Cerebellar cortex (tissue), 1 donor: ENCODE data around the gene SF3B6.
"Not testable (repeated sequence)": the region's sequence is repeated elsewhere in the genome, so short reads cannot be mapped to it uniquely, and the experiment has no call there.

ENCODE experiments used
- DNase-seq: peaks from one replicate; pipeline ENCODE4 v3.0.0-alpha.2; 2015; ENCODE audit warnings: low spot score

Gene SF3B6

DNA sequence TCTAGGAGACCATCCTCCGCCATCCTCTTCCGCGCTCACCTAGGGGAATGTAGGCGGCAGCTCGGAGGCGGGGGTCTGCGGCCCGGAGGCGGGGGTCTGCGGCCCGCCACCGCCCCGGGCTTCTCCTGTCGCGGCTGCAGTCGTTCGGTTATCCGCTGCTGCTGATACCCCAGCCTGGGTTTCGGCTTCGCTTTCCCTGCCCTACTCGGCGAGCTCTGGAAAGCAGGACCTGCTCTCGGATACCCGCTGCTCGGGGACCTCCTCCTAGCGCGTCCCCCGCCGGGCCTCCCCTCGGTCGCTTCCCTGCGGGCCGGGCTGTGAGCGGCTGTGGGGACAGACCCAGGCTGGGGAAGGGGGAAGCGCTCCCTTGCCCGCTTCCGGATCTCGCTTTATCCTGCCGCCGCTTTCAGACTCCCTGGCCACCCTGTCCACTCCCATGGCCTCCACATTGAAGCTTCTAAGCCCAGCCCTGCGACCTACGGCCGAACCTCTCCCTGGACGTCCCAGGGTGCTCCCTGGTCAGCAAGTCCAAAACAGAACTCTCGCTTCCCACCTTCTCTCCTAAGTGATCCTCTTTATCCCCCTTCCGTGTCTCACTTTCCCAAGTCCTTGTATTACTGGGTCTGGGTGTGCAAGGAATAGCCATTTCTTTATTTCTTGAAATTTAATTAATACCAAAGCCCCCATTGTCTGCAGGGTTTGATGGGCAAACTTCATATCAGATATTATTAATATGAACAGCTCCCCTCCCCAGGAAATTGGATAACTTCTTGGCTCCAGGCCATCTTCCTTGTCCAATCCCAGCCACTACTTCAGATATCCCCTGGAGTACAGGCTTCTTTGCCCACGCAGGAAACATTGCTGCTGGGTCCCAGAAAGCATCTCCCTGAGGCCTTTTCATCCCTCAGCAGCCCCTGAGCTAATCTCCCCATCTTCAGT, 25.8 kb downstream of the SF3B6 start:
- DNase-seq, result peak; percentile 52

DNA sequence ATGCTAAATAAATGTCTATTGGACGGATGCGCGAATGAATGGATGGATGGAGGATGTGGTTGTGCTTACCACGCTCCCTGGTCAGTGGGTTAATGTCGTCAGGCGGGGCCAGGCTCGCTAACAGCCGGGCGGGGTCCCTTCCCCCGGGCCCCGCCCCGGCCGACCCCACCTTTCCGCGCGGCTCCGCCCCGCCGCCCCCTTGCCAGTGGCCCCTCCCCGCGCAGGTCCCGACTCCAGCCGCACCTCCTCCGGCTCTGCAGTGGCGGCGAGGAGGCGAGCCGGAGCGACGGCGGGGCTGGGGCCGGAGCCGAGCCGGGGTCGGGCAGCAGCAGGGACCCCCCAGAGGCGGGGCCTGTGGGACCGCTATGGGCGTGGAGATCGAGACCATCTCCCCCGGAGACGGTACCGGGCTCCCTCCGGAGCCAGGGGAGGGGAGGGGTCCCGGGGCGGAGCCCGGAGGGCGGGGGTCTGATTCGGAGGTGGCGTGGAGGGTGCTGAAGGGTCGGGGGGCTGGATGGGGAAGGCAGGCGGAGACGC, 26.6 kb downstream of the SF3B6 start, which contains the start of gene FKBP1B:
Gene FKBP1B, plus strand, starts transcription at position 257 of the 537 bp plus-strand sequence. Its CDS starts 109 bp downstream, at position 366.
- DNase-seq, result peak; percentile 80

DNA sequence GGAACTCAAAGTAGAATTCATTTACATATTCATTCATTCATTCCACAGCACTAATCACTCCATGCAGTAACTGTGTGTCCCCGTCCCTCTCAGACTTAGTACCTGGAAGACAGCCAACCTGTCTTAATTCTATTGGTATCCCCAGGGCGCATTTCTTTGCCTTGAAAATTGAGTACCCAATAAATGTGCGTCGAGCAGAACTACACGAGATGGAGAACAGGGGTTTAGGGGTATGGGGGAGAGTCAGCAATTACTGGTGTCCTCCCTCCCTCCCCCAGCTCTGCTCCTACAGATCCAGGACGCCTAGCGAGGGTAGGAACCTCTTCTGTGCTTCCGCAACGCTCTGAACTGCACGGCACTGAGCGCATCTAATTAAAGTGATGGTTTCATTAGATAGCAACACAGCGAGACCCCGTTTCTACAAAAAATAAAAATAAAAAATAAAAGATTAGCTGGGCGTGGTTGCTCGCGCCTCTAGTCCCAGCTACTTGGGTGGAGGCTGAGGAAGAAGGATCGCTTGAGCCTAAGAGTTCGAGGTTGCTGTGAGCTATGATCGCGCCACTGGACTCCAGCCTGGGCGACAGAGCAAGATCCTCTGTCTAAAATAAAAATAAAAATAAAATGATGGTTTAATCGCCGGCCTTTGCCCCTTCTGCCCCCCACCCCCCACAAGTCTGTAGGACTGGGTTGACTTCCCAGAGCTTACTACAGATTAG, 27.2 kb downstream of the SF3B6 start:
- DNase-seq, result peak; percentile 40

DNA sequence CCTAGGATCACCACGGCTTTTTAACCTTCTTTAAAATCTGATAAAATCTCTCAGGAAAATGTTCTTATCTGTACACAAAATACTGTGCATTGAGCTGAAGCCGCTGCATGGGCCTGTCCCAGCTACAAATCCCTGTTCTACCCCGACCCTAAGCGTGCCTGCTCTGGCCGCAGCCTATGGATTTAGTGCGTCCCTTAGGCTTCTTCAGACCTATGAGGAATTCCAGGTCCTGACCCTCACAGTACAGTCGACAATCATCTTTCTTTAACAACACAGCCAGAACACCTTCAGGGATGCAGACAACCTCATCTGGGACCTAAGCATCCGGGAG, 28.5 kb downstream of the SF3B6 start:
- DNase-seq, result no peak

DNA sequence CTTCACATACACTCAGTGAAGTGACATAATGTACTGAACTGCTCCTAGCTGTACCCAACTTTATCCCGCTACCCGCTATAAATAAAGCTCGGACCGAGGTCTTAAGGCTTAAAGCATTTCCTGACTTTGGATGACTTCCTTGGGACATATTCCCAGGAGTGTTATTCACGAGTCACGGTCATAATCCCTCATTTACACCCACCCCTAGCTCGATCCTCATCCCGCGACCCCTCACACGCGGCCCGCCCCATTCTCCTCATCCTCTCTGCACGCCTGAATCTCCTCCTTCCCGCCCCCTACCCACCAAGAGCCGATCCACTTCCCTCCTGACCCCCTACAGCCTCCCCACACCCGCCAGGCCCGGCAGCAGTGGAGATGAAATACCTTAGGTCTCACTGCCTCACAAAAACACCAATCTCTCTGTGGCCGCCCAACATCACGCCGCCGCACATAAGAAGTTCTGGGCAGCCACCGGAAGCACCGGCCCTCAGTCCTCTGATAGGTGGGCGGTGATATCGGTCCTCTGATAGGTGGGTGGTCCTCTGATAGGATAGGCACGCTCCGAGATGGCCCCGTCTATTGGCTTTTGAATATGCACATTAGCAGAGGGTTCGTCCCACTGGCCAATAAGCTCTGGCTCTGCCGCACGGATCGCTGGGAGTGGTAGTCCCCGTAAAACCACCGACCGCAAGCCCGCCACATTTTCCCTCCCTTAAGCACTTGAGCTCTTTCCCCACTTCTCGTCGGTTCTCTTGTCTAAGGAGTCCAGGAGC, 29.0 kb downstream of the SF3B6 start, which contains the start of gene WDCP:
Gene WDCP, minus strand, starts transcription at position 462 of the 773 bp plus-strand sequence. CDS start 7,897 bp downstream, outside the sequence.
- DNase-seq, result peak; percentile 100

DNA sequence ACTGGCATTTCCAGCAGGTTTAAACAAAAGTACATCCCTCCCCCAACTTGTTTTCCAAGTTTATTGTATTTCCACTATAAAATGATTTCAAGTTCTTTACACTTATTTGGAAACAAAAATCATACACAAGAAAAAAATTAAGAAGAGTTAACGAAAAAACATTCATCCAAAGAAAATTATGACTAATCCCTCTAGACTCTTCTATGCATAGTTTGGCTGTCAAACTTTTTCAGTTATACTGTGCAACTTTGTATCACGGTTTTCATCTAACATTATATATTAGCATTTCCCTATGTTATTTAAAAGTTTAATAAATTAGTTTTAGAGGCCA, 29.6 kb downstream of the SF3B6 start:
- no peak for DNase-seq

DNA sequence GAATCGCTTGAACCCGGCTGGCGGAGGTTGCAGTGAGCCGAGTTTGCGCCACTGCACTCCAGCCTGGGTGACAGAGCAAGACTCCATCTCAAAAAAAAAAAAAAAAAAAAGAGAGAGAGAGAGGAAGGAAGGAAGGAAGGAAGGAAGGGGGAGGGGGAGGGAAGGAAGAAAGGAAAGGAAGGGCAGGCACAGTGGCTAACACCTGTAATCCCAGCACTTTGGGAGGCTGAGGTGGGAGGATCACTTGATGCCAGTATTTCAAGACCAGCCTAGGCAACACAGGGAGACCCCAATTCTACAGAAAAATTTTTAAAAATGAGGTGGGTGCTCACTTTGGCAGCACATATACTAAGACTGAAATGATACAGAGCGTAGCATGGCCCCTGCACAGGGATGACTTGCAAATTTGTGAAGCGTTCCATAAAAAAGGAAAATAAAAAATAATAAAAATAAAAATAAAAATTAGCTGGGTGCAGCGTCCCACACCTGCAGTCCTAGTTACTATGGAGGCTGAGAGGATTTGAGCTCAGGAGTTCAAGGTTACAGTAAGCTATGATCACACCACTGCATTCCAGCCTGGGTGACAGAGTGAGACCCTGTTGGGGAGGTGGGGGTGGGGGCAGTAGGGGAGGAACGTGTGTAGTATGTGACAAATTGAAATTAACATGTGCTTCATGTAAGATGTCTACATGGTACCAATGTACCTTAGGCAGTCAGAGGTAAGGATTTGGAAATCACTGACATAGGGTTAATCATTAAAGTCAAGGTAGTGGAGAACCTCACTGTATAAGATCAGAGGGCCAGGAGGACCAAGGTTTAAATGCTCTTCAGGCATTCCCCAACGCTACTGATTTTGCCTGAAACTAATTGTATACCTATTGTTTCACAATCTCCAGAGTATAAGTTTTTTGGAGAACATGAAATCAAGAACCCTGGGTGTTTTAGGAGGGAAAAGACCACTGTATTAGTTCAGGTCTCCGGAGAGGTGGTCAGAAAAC, 30.3 kb downstream of the SF3B6 start:
- DNase-seq, result no peak

DNA sequence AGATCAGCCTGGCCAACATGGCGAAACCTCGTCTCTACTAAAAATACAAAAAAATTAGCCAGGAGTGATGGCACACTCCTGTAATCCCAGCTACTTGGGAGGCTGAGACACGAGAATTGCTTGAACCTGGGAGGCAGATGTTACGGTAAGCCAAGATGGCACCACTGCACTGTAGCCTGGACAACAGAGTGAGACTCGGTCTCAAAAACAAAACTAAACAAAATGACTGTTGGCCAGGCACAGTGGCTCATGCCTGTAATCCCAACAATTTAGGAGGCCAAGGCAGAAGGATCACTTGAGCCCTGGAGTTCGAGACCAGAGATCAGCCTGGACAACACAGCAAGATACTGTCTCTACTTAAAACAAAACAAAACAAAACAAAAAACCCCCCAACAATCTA, 33.0 kb downstream of the SF3B6 start:
- not testable (repeated sequence) for DNase-seq

DNA sequence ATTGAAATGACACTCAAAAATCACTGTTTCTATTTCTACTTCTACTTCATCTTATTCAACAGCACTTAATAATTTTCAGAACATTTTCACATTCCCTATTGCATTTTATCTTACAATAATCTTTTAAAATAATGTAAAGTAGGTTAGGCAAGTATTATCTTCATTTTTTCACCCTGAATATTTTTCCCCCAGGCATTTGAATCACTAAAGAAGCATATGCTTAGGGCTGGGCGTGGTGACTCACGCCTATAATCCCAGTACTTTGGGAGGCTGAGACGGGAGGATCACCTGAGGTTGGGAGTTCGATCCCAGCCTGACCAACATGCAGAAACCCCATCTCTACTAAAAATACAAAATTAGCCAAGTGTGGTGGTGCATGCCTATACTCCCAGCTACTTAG, 35.6 kb downstream of the SF3B6 start:
- no peak for DNase-seq

DNA sequence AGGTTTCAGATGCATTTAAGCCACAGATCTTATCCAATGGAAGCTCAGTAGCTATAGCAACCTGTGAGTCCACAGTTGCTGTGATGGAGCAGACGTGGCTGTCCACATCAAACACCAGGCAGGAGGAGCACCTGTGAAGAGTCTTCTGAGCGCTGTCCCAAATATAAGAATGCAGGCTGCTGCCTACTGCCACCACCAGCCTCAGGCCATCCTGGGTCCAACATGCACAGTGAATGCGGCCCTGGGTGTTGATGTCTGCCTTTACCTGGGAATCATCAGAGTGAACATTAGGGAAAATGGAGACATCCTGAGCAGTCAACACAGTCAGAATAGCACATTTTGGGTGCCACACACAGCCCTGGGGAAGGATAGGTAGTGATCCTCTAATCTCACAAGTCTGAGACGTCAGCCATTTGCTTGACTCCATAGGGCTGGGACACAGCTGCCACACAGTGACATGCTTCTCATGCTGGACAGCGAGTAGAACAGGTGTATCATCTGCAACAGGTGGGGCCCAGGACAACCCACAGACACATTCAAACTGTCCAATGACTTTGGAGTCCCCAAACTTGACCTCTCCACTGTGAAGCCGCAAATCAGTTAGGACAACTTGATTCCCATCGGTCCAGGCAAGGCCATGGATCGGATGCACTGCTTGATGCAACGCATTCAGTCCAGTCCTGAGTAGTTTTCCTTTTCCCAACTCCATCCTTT, 37.2 kb downstream of the SF3B6 start:
- no peak for DNase-seq

DNA sequence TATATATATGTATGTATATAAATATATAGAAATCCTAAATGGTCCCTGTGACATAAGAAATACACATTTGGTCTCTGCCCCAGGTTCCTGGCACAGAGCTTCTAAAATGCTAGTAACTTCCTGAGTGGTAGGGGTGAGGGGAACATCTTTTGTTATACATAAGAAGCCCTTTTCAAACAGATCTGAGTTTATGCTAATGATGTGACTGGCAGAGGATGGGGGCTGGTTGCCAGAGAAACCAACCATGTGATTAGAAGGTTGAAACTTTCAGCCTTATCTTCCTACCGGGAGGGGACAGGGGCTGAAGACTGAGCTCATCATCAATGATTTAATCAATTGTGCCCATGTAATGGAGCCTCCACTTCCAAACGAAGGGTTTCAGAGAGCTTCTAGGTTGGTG, 49.9 kb downstream of the SF3B6 start:
- no peak for DNase-seq

DNA sequence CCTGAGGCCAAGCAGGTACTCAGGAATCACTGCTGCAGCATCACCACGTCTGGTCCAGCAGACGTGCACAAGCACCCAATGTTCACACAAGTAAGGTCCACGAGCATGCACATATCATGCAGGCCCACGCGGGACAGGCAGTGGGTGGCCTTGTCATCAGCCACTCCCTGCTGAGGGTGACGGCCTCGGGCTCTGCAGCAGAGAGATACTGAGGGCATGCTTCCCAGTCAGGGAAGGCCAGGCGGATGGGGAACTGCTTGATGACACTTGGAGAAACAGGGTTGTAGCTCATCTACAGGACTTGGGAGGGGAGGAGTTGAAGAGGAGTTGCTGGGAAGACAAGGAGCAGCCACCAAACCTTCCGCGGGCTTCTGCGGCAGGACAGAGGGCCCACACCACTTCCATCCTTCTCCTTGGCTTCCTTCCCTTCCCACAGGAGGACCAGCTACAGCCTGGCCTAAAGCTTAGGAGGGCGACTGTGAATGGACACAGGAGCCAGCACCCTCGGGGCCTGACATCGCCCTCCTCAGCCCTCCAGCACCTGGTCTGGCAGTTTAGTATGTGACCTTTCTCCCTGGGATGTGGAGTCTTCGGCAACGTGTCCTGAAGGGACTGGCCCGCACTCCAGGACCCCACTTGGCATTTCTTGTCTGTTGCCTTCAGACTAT, 51.0 kb downstream of the SF3B6 start:
- no peak for DNase-seq

DNA sequence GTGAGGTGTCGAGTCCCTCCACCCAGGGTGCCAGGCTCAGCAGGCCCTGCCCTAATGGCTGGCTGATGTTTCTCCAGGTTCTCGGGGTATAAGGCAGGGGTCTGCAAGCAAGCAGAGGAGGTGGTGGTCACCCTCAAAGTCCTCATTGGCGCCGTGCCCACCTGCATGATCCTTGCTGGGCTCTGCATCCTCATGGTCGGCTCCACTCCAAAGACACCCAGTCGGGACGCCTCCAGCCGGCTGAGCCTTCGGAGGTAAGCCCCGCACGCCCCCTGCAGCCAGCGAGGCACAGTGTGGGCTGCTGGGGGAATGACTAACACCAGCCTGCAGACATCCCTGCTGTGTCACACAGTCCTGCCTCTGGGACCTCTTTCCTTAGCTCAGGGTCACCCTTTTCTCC, 52.1 kb downstream of the SF3B6 start:
- DNase-seq, result no peak

DNA sequence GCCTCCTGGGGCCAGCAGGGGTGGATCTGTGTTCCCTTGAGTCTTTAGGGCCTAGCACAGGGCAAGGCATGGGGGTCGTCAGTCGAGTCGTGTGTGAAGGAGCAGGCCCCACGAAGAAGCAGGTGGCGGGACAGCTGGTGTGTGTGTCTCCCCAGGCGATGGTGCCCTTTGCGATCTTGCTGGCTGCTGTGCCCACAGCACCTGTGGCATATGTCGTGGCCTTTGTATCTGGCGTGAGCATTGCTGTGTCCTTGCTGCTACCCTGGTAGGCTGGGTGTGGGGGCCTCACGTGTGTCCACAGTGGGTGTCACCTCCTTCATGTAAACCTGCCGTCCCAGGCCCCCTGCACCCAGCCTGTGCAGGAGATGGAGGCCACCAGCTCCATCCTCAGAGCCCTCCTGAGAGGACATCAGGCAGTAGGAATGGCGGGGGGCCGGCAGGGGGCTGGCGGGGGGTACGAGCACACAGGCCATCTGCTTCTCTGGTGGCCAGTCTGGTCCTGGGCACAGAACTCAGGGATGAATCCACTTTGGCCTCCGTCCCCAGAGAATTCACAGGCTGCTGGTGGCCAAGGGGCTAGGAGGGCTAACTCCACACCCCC, 53.1 kb downstream of the SF3B6 start:
- DNase-seq, result no peak

DNA sequence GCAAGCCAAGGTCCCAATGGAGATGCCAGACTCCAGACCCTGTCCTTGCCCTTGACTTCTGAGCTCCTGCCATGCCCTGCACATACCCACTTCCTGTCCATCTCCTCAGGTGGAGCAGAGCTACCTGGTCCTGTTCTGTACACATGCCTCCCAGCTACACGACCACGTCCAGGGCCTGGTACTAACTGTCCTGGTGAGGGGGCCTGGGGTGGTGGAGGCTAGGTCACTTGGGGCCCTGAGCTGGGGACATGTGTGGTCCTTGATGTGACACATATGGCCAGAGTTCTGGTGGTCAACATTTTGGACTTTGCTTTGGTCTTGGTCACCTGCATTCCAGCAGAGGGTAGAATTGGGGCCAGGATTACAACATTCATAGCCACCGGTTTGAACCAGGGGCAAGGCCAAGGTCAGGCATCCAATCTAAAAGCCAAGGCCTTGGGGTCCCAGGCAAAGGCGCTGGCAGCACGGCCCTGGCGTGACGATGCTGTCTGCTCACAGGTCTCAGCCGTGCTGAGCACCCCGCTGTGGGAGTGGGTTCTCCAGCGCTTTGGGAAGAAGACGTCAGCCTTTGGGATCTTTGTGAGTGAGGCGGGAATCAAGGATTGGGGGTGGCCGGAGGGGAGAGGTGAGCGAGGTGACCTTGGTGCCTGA, 53.7 kb downstream of the SF3B6 start:
- no peak for DNase-seq

DNA sequence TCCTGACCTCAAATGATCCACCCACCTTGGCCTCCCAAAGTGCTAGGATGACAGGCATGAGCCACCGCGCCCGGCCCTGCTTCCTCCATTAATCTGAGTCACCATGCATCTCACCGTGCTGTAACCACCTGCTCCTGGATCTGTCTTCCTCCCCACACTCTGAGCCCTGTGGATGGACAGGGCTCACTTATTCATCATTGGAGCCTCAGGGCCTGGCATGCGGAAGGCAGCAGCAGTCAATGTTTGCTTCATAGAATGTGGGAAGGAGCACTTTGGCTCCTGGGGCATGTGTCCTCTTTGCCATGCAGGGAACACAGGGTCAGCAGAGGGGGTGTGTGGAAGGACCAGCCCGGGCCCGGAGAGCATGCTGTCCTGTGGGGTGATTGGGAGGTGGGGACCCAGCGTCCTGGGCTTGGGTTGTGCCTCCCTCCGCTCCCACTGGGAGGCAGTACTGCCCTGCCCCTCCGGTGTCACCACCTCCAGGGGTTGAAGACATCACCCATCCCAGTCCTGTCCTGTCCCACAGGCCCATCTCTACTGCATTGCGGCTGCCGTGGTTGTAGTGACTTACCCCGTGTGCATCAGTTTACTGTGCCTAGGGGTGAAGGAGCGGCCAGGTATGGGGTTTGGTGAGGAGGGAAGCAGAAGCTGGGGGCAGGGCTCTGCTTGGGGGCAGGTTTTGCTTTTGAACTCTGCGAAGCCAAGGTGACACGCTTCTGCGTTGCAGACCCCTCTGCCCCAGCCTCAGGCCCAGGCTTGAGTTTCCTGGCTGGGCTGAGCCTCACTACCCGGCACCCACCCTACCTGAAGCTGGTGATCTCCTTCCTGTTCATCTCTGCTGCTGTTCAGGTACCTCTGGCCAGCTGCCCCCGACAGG, 54.8 kb downstream of the SF3B6 start:
- DNase-seq, result peak; percentile 34

DNA sequence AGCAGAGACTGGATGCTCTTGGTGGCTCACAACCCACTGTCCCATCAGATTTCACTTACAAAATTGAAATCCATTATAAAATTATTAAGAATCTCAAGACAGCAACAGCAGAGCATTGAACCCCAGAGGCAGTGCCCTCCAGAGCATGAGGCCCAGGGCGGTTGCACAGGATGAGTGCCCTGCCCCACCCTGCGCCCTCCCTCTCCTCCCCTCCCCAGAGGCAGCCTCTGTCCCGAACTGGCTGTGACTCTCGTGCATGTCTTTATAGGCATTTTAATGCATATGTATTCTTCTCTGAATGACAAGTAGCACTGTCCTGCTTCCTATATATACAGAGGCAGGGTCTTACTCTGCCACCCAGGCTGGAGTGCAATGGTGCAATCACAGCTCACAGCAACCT, 55.9 kb downstream of the SF3B6 start:
- DNase-seq, result no peak

DNA sequence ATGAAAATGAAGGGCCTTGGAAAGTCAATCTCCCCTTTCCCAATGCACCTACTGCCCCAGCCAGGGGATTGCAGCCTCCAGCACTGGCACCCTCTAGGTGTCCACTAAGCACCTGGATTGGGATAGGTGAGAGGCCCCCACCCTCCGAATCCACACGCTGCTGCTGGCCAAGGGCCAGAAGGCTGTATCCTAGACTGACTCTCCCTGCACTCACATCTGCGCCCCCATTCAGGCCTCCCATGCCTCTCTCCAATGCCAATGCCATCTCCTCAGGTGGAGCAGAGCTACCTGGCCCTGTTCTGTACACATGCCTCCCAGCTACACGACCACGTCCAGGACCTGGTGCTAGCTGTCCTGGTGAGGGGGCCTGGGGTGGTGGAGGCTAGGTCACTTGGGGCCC, 56.4 kb downstream of the SF3B6 start:
- DNase-seq, result no peak
